ENCODE measurements around the gene RNF34.

DNA sequence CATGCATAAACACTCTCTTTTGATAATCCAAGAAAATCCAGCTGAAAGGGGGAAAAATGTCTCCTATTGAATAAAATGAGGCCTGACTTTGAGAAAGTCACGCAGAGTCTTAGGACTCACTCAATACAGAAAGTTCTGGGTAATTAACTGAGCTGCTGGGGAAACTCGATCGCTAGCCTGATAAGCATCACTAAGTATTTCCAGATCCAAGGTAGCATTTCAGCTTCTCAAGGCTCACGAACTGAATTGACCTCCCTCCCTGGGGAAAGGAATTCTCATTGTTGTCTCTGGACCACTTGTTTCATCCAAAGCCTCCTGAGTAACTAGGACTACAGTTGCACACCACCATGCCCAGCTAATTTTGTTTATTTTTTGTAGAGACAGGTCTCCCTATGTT, 33.9 kb upstream of the RNF34 start:
- TF ChIP-seq, protein P1, sequence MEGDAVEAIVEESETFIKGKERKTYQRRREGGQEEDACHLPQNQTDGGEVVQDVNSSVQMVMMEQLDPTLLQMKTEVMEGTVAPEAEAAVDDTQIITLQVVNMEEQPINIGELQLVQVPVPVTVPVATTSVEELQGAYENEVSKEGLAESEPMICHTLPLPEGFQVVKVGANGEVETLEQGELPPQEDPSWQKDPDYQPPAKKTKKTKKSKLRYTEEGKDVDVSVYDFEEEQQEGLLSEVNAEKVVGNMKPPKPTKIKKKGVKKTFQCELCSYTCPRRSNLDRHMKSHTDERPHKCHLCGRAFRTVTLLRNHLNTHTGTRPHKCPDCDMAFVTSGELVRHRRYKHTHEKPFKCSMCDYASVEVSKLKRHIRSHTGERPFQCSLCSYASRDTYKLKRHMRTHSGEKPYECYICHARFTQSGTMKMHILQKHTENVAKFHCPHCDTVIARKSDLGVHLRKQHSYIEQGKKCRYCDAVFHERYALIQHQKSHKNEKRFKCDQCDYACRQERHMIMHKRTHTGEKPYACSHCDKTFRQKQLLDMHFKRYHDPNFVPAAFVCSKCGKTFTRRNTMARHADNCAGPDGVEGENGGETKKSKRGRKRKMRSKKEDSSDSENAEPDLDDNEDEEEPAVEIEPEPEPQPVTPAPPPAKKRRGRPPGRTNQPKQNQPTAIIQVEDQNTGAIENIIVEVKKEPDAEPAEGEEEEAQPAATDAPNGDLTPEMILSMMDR (IDR thresholded peaks at IDR 0.05) = no peak
- TF ChIP-seq ELF1 (IDR thresholded peaks at IDR 0.05) (no peak), GABPA (IDR thresholded peaks at IDR 0.05; ENCODE audit: low read depth) (no peak), RXRA (IDR thresholded peaks at IDR 0.05; ENCODE audit: borderline replicate concordance, low read depth) (no peak), SIN3A (IDR thresholded peaks at IDR 0.05; ENCODE audit: borderline replicate concordance, low read depth, low read length) (no peak), EP300 (IDR thresholded peaks at IDR 0.05; ENCODE audit: borderline replicate concordance in 1 of 2, low read depth in 1 of 2, low read length in 1 of 2) (no peak)
